HG03159 (cell line): ENCODE results near the gene TMEM54.

Experiments used
- ATAC-seq: cut with Tn5 transposase; IDR thresholded peaks from one replicate; pipeline ENCODE4 v1.9.1; 2021; ENCODE audit warnings: mild to moderate bottlenecking, moderate library complexity; ENCODE audit not compliant: unreplicated experiment

Gene TMEM54

DNA sequence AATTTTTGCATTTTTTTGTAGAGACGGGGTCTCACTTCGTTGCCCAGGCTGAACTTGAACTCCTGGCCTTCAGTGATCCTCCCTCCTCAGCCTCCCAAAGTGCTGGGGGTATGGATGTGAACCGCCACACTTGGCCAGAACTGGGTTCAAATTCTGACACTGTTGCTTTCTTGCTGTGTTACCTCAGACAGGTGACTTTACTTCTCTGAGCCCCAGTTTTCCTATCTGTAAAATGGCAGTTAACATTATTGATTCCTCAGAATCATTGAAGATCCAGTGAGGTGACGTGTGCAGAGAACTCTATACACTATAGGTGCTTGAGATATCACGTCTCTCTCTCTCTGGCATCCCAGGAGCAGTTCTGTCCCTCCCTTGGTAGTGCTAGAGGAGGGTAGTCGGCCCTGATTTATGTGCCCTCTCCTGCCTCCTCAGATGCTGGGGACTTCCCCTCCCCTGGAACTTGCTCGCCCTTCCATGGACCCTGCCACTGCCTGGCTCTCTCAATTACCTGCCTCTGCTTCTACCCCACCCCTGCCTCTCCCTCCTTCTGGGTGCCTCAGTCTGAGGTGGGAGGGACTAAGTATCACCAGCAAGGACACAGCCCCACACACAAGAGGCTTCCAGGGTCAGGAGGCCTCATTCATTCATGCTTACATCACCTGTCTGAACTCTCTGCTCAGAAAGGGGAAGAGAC is 17.7 kb downstream of the TMEM54 start:
- no peak for ATAC-seq

DNA sequence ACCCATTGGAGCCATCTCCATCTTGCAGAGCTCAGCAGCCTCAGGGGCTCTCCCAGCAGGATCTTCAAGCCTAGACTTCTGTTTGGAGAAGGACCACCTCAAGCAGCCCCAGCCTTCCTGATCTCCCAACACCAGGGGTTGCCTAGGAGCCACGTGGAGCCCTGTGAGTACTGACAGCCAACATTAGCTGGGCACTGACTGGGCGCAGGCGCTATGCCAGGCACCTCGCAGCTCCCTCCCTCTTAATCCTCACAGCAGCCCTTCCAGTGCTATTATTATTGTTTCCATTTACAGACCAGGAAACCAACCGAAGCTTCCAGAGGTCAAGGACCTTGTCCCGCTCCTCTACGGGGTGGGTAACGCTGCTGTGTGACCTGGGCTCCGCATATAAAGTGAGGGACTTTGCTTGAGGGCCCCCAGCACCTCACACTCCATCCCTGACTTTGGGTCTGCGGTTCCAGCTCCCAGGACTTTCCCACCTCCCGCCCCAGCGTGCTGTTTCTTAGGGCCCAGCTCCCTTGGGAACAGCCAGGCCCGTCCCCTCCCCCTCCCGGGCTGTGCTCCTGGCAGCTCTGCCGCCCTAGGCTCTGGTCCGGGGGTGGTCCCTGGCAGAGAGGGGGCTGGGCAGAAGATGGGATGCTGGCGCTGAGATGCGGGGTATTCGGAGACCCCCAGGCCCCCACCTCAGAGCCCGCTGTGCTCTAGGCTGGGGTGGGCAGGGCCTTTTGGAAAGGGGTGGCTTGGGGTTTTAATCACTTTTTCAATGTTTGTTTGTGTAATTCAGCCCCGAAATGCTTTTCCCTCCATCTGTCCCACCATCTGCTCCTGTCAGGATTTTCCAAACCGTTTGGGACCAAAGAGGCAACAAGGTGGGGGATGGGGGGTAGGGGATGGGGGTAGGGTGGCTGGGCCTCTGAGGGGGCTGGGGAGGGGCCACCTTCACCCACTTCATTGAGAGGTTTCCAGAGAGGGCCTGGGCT is 19.0 kb downstream of the TMEM54 start:
- ATAC-seq, result no peak

DNA sequence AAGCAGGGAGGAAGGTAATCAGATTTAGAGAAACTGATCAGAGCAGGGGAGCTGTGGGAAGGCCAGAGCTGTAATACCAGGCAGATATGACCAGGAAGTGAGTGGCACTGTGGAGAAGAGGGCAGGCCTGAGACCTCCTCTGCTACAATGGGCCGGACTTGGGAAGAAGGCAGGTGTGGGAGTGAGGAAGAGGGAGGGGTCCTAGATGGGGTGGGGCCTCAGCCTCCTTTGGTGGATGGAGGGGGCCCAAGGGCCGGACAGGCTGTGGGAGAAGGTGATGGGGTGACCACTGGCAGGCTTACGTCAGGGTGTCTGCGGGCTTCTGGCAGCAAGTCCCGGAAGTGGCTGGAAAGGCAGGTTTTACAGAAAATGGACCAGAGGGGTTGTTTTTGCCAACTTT is 19.9 kb downstream of the TMEM54 start:
- ATAC-seq, result no peak

DNA sequence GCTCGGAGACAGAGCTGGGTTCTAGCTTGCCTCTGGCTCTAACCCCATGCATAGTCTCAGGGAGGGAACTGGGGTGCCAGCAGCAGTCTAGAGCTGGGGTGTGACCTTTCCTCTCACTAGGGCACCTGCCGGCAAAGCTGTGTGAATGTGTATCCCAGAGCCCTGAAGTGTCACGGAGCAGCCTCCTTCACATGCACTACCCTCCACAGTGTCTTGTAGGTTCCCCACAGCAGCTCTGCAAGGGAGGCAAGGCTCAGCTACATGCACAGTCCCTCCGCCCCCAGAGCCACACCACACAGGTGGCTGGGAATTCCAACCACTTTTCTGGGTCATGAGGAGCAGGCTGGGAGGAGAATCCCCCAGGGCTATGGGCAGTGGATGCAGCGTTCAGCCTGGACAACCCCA is 22.6 kb downstream of the TMEM54 start:
- ATAC-seq, result no peak

DNA sequence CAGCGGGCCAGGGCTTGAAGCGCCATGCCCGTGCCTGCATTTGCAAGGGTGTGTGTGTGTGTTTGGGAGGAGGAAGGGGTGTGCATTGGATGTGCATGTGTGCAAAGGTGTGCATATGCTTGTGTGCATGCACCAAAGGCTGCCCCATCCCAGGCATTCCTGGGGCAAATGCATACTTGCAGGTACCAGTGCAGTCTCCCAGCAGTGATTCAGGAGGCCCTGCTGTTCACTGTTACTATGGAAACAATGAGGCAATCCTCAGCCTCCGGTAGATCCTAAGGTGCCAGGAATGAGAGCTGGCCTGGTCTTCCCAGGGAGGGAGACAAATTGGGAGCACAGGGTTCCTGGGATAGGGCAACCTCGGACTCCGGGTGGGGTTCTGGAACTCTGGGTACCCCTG is 23.0 kb downstream of the TMEM54 start:
- ATAC-seq, result no peak

DNA sequence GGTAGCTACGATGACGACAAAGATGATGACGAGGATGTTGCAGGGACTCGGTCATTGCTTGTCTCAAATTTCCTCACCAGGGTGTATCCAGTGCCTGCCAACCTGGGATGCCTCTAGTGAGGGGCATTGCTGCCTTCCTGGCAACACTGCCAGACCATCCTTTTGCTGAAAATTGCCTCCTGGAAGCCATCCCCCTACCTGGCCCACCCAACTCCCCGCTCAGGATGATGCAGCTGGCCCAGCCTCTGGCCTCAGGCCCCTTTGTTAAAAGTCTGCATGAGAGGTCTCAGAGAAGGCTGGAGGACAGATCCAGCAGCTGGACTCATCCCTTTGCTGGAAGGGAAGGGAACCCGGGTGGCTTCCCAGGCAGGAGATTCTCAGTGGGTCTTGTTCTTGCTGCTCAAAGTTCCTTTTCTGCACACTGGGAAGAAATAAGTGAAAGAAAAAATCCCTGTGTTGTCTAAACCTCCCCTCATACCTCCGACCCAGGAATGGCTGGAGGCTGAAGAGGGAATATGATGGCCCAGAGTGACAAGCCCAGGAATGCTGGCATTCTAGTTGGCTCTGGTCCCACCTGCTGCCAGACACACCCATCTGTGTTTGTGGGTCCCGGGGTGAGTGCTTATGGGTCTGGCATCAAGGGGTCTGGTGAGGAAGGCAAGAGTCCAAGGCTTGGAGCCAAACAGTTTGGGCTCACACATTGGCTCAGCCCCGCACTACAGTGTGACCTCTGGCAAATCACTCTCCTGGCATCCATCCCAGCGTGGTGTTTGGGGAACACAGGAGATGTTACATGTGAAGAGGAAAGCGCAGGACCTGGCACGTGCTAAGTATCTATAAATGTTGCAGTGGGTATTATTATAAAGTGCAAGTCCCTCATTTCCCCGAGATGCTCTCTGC is 23.7 kb downstream of the TMEM54 start:
- ATAC-seq, result no peak

DNA sequence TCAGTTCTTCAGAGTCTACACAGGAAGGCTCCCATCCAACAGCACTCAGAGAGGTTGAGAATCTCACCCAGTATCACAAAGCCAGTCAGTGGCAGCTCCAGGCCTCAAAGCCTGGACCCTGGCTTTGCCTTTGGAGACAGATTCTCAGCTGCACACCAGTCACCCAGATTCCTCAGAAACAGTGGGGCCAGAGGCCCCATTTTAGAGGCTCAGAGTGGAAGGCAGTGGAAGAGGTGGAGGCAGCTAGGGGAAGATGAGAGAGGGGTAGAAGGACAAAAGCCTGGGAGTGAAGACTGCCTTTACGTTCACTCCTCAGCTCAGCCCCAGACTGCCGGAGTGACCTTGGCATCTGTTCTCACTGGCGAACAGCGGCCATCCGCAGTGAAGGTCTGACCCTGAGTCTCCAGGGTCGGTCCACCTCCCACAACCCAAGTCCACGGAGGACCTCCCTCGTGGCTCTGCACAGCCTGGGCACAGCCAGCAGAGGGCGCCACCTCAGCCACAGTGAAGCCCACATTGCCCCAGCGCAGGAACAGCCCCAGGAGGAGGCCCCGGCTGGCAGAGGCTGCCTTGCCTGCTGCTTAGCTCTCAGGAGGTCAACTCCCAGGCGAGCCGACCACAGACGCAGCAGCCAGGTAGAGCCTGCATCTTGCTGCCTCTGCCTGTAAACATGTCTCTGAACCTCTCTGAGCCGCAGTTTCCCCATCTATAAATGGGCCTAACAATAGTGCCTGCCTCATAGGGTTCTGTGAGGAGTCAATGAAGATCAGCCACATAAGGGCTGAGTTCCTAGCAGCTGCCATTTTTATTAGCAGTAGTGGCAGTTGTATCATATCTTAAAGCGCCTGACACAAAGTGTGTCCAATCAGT is 24.6 kb downstream of the TMEM54 start:
- no peak for ATAC-seq

DNA sequence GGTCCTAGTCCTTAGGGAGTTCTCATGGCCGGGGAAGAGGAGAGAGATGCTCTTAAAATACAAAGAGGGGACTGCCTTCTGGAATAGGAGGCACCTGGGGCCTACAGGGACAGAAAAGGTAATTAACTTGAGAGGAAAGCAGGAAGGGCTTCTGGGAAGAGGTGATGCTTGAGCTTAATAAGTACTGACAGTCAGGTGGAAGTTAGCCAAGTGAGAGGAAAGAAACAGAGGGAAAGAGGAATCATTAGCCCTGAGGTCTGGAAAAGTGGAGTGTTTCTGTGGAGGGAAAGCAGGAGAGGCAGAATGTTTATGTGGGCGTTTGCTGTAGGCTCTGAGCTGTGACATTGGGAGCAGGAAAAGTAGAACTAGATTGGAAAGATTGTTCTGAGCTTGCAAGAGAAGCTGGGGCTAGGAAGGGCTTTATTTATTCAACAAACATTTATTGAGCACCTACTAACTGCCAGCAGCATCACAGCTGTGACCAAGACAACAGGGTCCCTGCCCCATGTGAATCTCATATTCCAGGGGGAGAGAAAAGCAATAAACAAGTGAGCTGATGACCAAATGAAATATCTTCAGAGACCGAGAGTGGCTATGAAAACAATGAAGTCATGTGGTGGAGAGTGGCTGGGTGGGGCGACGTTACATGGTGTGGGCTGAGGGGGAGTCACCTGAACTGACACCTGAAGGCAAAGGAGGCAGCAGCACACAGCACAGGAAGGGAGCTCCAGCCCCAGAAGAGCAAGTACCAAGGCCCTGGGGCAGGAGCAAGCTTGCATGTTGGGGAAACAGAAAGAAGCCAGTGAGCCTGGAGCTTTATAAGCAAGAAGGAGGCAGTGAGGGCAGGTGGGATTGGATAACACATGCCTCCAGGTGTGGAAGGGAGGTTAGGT is 26.1 kb downstream of the TMEM54 start:
- ATAC-seq, result no peak

DNA sequence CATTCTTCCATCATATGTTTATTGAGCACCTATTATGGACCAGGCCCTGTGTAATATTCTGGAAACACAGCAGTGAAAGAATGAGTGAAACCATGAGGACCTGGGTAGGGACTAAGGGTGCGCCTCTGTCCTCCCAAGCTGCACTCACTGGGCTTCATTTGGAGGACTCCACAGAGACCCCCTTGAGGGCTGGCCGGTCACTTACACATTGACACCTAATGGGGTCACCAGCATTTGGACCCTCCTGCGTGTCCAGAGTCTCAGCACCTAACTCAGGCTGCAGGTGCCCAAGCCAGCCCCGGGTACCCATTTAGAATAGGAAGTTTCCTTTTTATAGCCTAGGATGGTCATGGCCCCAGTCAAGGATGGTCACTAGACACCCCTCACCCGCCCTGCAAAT is 27.7 kb downstream of the TMEM54 start:
- ATAC-seq, result no peak

DNA sequence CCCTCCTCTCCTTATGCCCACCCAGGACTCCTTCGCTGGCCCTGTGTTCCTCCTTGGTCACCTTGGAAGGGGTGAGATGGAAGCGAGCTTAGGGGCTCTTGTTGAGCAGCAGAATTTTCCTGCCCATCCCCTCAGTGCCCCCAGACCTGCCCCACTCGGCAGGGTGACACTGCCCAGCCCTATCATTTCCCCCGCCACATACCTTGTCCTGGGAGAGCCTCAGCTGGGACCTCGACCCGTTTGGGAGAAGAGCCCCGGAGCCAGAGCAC is 29.1 kb downstream of the TMEM54 start:
- ATAC-seq, result no peak

DNA sequence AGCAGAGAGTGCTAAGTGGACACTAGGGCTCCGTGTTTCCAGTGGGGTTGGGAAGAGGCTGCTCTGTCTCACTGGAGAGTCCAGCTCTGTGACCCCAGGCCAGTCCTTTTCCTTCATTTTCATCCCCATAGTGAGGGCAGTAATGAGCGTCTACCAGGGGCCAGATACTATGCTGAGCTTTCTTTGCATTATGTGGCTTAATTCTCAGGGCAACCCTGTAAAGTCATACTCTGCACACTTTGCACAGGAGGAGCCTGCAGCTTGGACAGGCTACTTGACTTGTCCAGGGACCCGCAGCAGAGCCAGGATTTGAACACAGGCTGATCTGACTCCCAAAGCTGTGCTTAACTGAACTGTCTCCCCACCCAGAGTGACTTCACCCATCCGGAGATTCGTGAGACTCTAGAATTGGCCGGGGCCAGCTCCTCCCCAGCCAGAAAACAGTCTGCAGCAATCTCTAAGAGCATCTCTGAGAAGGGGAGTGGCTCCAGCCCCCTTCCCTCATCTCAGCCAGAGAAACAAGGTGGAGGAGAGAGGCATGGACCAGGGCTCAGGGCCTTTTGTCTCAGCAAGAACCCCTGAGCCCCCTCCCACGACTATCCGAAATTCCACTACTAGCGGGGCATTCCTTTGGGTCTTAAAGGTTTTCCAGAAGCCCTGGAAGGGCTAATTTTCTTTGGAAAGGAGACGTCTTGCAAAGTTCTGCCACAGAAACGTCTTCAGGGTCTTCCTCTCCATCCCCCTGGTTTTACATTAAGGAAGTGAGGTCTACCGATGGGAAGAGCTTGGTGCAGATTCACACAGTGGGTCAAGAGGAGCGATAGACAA is 29.6 kb downstream of the TMEM54 start:
- no peak for ATAC-seq

DNA sequence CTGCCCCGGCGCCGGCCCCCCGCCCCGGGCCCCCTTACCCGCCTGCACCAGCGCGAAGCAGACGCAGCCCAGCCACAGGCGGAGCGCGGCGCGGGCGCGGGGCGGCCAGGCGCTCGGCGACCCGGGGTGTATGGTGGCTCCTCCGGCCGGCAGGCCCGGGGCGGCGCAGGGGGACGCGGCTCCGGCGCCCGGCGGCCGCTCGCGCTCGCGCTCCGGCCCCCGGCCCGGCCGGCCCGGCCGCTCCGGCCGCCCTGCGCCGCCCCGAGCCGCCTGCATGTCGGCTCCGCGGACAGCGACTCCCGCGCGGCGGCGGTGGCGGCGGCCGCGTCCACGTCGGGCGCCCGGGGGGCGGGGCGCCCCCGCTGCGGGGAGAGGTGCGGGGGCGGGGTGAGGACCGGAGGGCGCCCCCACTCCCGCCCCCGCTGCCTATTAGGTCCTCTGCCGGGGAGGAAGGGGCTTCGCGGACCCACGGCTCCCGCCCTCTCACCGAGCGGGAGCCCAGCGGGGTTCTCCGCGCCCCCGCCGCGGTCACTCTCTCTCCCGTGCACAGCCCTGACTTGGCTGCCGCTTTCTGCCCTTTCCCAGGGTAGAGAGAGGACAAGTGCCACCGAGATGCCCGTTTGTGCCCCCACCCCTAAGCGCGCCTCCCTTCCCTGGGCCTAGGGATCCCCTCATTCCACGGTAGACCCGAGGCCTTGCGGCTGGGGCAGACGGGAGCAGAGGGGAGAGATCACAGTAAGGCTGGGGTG is 30.4 kb downstream of the TMEM54 start, which contains the start of gene FNDC5:
TSS of gene FNDC5 (minus strand) at position 298 of the 749 bp plus-strand sequence.
- ATAC-seq, result no peak

DNA sequence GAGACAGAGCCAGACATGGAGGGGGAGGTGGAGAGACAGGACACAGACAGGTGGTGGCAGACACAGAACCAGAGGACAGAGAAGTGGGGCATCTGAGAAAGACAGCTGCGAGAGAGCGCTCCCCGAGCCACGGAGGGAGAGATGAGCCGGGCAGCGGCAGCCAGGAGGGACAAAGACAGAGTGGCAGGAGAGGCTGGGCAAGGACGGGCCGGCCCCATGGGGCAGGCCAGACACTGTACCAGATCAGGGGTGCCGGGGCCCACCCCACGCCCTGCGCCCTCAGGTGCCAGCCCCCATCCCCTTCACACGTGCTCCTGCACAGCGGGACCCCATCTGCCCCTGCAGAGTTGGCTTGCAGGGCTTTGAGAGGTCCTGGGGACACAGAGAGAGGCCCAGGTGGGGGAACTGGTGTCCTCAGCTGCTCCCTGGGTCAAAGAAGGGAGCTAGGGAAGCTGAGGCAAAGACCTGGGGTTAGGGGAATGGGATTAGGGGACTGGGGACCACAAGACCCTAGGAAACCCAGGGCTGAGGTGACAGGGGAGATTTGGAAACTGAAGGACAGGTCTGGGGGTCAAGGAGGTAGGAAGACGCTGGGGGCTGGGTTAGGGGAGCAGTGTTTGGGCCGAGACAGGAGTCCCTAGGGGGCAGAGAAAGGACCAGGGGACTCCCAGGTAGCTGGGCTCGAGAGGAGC is 31.1 kb downstream of the TMEM54 start:
- ATAC-seq, result no peak

DNA sequence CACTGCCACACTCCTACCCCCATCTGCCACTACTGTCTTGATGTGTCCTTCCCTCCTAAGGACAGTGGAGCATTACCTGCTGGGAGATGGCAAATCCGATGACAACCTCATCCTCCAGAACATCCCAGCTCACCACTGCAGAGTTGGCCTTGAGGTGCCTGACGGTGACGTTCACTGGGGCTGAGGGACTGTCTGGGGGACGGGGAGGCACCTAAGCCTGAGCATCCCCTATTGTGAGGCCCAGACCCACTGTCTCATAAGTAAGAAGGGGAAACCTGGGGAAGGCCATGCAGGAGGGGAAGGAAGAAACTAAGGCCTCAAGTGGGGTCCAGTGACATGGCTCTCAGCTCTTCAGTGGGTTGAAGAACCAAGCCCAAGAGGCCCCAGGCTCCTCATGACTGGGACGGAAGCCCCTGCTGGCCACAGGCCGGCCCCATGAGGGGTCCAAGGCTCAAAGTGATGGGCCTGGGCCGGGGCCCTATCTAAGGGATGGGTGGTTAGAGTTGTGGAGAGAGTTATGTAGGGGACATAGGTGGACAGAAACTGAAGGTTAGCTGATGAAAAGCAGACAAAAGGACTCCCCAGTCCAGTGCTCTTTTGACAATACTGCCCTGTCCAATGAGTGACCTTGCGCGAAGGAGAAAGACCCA is 32.3 kb downstream of the TMEM54 start:
- no peak for ATAC-seq

DNA sequence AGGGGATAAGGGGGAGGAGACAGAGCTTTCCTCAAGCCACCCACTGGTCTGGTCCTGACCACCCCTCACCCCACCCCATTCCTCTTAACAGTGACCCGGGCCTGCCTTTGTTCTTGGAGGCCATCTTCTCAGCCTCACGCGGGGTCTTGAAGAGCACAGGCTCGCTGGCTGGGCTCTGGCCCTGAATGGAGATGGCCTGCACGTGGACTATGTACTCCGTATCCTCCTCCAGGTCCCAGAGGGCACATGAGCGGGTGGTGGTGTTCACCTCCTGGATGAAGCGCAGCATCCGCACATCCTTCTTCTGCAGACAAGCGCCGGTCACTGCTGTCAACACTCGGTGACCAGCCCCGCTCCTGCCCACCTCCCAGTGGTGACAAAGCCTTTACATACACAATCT is 33.1 kb downstream of the TMEM54 start:
- no peak for ATAC-seq

DNA sequence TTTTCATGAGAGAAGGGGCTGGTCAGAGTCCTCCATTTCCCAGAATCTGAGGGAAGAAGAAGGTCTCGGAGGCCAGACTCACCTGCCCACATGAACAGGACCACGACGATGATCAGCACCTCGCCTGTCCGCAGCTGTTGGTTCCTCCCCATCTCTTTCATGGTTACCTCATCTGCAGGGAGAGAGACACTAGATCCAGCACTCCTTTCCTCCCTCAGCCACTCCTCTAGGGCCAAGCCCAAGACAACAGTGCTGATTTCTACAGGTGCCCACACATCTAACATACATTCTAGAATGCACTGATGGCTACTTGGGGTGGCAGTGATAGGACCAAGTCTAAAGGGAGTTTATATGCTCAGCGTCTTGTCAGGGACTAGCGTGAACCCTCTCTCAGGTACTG is 33.5 kb downstream of the TMEM54 start:
- ATAC-seq, result no peak

DNA sequence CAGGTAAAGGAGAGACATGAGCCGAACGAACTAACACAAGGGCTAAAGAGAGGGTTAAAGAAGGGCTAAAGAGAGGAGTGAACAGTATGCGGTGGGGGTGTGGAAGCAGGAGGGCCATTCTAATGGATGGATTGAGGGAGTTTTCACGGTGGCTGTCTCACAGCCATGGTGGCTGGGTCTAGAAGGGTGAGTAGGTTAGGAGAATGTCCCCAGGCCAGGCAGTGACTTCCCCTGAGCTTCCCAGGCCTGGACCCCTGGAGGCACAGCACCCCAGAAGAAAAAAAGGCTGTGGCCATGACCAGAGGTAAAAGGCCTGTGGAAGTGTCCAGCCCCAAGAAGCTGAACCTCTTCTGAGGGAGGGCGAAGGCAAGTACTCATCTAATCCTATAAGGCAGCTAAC is 34.0 kb downstream of the TMEM54 start:
- no peak for ATAC-seq
